HPDE6-E6E7 (cell line): ENCODE measurements around the gene HIF3A.
"Not testable (repeated sequence)": the region's sequence is repeated elsewhere in the genome, so short reads cannot be mapped to it uniquely, and the experiment has no call there.

Experiments
- DNase-seq: peaks from one replicate; pipeline ENCODE4 v3.0.0; 2011; ENCODE audit warnings: missing footprints; ENCODE audit errors: extremely low spot score

Gene HIF3A

GRCh38 chr19:46296722-46297461, at the start of gene HIF3A:
Gene HIF3A, plus strand, starts transcription at chr19:46297042. Its CDS starts 35 bp downstream, at chr19:46297077.
- no peak for DNase-seq

GRCh38 chr19:46250076-46250735, 46.6 kb upstream of the HIF3A start:
- DNase-seq = no peak

DNA sequence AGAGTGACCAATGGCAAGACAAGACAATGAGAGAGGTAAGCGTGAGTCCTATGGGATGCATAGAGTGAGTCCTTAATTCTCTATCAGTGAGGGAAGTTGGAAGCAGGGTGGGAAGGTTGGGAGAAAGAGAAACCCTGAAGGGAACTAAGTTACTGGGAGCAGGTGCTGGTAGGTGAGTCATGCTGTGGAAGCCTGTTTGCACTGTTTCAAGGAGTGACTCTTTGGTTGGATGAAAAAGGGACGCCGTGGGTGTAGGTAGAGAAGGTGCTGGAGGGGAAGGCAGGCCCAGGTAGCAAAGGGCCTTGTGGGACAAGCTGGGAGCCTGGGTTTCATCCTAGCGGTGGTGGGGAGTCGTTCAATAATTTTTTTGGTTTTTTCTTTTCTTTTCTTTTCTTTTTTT, 45.4 kb upstream of the HIF3A start:
- DNase-seq = no peak

DNA sequence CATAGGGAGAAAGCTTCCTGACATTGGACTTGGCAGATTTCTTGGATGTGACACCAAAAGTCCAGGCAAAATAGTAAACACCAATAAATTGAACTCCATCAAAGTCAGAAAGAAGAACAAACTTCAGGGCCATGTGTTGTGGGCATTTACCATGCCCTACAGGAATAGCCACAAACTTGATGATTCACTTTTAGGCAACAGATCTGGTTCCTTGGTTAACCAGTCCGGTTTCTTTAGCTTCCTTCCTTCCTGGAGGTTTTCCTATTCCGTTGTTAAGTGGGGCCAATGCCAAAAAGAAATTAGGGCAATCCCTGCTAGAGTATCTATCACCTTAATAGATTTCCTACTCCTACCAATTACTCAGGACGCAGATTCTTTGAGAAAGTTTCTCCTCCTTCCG, 42.1 kb upstream of the HIF3A start:
- peak; percentile 39 for DNase-seq

DNA sequence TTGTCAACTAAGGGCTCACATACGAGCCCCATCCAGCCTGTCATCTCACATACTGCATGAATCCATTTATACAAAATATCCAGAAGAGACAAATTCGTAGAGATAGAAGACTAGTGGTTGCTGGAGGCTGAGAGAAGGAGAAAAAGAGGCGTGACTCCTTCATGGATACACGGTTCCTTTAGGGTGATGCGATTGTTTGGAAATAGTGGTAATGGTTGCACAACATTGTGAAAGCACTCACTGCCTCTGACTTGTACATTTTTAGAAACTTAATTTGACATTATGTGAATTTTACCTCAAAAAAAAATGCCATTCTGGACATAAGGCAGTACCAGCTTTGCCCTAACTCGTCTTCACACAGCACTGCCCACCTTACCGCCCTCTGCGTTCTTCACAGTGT, 40.0 kb upstream of the HIF3A start:
- no peak for DNase-seq

- not testable (repeated sequence) for DNase-seq
These were observed 35.3 kb upstream of the HIF3A start for GRCh38 chr19:46261501-46261900.

- DNase-seq = peak; percentile 63
These were observed 34.1 kb upstream of the HIF3A start for GRCh38 chr19:46262684-46263296.

DNA sequence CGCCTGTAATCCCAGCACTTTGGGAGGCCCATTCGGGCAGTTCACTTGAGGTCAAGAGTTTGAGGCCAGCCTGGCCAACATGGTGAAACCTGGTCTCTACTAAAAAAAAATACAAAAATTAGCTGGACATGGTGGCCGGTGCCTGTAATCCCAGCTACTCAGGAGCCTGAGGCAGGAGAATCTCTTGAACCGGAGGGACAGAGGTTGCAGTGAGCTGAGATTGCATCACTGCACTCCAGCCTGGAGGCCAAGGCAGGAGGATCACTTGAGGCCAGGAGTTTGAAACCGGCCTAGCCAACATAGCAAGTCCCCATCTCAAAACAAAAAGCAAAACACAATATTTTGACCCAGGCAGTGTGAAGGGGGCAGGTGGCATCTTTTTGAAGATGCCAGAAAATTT, 32.0 kb upstream of the HIF3A start:
- not testable (repeated sequence) for DNase-seq

DNA sequence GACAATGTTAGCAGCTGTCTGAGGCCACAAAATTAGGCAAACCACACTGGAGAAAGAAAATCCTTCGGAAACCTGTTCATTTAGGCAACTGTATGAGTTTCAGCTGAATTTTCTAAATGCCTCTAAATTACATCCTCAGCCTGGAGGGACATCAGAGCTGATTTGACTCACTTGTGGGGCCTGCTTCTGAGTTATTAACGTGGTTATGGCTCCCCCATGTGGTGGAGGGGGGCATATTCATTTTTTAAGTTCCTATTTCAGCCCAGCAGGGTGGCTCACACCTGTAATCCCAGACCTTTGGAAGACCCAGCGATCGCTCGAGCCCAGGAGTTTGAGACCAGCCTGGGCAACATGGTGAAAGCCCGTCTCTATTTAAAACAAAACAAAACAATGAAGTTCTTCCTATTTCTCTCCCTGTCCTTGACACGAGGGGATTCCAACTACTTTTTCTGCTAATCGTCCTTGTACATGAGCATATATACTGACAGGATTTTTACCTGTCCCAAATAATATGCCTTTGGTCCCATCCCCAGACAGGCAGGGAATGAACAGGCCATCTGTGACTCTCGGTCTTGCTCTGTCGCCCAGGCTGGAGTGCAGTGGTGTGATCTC, 31.5 kb upstream of the HIF3A start:
- DNase-seq = peak; percentile 62

GRCh38 chr19:46269101-46269500, 27.7 kb upstream of the HIF3A start:
- DNase-seq = no peak

GRCh38 chr19:46270521-46271256, 26.2 kb upstream of the HIF3A start:
- DNase-seq = no peak

- DNase-seq = peak; percentile 25
These were observed 25.2 kb upstream of the HIF3A start for GRCh38 chr19:46271481-46272197.

DNA sequence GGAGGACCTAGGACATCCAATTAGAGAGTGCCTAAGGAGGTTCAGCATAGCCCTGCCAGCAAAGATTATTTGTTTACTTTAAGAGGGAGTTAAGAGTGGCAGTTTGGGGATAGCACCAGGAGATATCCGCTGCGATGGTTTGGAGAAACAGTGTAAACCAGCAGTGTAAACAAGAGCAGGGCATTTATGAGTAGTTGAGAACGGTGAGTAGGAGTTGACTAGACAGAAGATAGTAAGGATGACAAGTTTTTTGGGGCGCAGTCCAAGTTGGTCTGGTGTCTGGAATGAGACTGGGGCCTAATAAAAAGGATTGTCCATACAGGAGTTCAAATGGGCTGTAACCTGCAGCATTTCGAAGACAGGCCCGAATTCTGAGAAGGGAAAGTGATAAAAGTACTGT, 22.9 kb upstream of the HIF3A start:
- not testable (repeated sequence) for DNase-seq

DNA sequence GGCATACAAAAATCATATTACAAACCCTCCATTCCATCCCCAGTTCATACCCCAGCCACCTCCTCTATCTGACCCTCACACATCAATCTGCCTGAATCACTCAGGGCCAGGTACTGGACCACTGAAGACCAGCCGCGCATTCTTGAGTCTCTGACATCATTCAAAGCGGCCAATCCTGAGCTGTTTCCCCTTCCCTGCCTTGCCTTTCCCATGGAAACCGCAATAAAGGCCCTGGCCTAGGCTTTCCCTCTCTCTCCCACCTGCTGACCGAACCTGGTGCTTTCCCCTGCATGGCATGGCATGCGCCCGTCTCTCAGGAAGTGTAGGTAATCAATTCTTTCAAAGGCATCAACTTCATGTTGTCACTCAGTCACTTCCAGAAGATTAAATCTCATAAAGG, 17.7 kb upstream of the HIF3A start:
- no peak for DNase-seq

DNA sequence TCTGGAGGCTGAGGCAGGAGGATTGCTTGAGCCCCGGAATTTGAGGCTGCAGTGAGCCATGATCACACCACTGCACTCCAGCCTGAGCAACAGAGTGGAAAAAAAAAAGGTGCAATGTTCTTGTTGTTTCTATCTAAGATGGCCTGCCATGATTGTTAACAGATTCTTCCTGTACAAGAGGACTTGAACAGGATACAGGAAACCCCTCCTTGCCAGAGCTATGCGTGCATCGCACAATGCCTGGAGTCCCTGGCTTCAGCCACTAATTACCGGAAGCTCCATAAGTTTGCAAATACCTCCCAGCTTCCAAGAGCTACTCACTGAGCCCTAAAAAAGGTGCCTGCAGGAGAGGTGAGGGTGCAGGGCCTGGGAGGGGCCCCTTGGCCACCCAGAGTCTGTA, 13.1 kb upstream of the HIF3A start:
- DNase-seq = no peak

GRCh38 chr19:46284635-46285034, 12.2 kb upstream of the HIF3A start:
- DNase-seq = no peak

DNA sequence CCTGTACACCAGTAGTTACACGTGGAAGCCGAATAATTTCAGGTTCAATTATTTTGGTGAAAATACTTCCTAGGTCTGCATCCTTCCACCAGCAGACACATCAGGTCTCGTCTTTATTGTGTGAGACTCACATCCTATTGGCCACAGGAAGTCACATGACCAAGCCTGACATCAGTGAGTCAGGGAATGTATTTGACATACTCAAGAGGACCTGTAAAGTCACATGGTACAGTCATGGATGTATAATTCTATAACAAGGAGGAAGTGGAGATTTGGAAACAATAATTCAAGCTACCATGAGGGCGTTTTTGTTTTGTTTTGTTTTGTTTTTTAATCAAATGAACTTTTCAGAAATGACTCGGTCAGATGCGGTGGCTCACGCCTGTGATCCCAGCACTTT, 9.3 kb upstream of the HIF3A start:
- DNase-seq = no peak

DNA sequence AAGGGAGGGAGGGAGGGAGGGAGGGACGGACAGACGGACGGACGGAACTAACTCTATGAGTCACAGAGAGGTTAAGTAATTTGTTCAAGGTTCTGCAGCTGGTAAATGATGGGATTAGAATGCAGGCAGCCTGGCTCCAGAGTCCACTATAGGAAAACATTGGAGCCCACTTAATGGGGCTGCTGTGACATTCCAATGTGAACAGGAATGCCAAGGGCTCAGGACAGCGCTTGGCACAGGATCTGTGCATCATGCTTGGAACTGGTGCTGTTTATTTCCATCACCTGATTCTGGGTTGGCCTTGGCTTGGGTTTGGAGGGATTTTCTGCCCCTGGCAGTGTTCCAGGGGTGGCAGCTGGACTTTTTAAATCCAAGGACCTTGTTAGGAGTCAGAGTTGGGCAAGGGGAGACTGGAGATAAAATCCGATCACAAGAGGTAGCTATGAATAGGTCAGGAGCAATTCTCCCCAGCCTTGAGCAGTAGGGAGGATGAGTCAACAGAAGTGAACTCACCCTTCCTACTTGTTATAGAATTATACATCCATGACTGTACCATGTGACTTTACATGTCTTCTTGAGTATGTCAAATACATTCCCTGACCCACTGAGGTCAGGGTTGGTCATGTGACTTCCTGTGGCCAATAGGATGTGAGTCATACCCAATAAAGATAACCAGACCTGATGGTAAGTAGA, 7.8 kb upstream of the HIF3A start:
- DNase-seq = peak; percentile 77

DNA sequence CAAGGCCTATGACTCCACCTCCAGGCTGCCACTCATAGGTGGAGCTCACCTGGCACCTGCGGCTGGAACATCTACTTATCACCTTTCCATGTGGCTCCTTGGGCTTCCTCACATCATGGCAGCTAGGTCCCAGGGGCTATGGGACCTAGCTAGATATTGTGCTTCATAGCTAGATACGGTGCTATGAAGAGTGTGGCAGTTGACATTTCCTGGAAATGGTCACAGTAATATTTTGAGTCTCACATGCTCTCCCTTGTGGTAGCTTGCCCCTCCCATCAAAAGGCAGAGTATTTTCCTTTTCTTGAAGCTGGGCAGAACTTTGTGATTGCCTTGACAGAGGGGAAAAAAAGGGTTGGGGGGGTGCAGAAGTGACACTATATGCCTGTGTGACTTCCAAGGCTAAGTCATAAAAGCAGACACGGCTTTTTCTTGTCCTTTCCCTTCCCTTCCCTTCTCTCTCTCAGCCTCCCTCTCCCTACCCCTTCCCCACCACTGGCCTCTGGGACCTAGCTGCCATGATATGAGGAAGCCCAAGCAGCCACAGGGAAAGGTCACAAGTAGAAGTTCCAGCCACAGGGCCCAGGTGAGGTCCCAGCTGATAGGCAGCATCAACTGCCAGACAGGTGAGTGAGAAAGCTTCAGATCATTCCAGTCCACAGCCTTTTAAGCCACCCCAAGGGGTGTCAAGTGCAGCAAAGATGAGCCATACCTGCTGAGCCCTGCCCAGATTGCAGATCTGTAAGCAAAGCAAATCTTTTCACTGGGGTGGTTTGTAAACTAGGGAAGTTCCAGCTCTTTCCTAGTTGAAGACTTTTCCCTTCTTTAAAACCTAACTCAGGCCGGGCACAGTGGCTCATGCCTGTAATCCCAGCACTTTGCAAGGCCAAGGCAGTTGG, 6.9 kb upstream of the HIF3A start:
- DNase-seq = no peak

DNA sequence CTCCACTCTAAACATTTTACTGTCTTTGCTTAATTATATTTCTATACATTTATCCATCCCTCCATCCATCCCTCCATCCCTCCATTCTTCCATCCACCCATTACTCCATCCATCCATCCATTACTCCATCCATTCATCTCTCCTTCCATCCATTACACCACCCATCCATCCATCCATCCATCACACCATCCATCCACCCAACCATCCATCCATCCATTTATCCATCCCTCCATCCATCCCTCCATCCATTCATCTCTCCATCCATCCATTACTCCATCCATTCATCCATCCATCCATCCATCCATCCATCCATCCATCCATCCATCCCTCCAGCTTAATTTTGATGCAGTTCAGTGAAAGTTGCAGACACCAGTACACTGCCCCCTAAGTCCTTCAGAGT, 5.0 kb upstream of the HIF3A start:
- no peak for DNase-seq
